Chondrocyte (in vitro differentiated cells): Measurements from ENCODE around the gene ELFN2. TPM values are rescaled to one million over a fixed set of nuclear protein-coding genes. Genes with fewer than 3 reads are reported as not detected.

Experiments
- DNase-seq: peaks from one replicate; pipeline ENCODE4 v3.0.0; 2021; ENCODE audit warnings: mixed read lengths, low spot score
- H3K27ac Mint-ChIP-seq: one replicate; pipeline ENCODE4 v1.8.0; 2021; ENCODE audit warnings: mild to moderate bottlenecking, moderate library complexity, mixed read lengths; ENCODE audit not compliant: unreplicated experiment
- H3K27me3 Mint-ChIP-seq: 2 replicates; pipeline ENCODE4 v1.8.0; 2021; ENCODE audit warnings: low read depth, mixed read lengths
- H3K36me3 Mint-ChIP-seq: 2 replicates; pipeline ENCODE4 v1.8.0; 2021; ENCODE audit warnings: low read depth, mixed read lengths
- H3K4me1 Mint-ChIP-seq: 2 replicates; pipeline ENCODE4 v1.8.0; 2021; ENCODE audit warnings: low read depth, mild to moderate bottlenecking, mixed read lengths
- H3K4me3 Mint-ChIP-seq: one replicate; pipeline ENCODE4 v1.8.0; 2021; ENCODE audit warnings: mild to moderate bottlenecking, moderate library complexity, mixed read lengths; ENCODE audit not compliant: unreplicated experiment
- H3K9me3 Mint-ChIP-seq: 2 replicates; pipeline ENCODE4 v1.8.0; 2021; ENCODE audit warnings: low read depth, mixed read lengths
- total RNA-seq: library from RNA; stranded (reverse); gene quantifications from 3 replicates; pipeline ENCODE4 v1.2.1, GENCODE V29; 2021
- TF ChIP-seq, protein P1 (sequence below): fragments of 200-600 bp; sonication (generic); IDR thresholded peaks from 2 replicates; pipeline ENCODE4 v1.5.0; 2021; ENCODE audit warnings: antibody characterized with exemption, mild to moderate bottlenecking, moderate library complexity

ELFN2 gene
- total RNA-seq, 1 donor from 2014 or later = 0.65 TPM

DNA sequence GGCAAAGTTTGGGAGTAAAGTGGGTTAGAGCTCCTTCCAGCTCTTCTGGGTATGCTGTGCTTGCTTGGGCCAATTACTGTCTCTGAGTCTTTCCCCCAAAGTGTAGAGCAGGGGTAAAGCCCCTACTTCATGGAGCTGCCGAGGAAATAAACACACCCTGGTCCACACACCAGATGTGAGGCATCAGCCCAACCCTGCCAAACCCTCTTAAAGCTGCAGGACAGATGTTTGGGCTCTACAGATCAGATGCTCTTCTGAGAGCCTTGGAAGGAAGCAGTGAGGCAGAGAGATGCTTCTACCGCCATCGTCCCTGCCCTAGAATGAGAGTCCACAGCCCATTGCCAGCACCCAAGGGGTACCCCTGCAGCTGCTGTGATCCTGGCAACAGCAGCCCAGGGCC, 64.7 kb downstream of the ELFN2 start:
- H3K4me3 Mint-ChIP-seq = no peak overlapping the region
- no peaks in the 10 kb centered on the region for H3K9me3 Mint-ChIP-seq
- H3K36me3 Mint-ChIP-seq = no peaks in the 10 kb centered on the region
- no peak for DNase-seq
- TF ChIP-seq, protein P1, sequence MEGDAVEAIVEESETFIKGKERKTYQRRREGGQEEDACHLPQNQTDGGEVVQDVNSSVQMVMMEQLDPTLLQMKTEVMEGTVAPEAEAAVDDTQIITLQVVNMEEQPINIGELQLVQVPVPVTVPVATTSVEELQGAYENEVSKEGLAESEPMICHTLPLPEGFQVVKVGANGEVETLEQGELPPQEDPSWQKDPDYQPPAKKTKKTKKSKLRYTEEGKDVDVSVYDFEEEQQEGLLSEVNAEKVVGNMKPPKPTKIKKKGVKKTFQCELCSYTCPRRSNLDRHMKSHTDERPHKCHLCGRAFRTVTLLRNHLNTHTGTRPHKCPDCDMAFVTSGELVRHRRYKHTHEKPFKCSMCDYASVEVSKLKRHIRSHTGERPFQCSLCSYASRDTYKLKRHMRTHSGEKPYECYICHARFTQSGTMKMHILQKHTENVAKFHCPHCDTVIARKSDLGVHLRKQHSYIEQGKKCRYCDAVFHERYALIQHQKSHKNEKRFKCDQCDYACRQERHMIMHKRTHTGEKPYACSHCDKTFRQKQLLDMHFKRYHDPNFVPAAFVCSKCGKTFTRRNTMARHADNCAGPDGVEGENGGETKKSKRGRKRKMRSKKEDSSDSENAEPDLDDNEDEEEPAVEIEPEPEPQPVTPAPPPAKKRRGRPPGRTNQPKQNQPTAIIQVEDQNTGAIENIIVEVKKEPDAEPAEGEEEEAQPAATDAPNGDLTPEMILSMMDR = no peak
- H3K27ac Mint-ChIP-seq = no peak overlapping the region
- peaks cover 3% of the 10 kb centered on the region for H3K4me1 Mint-ChIP-seq
- peaks cover 4% of the 10 kb centered on the region for H3K27me3 Mint-ChIP-seq

DNA sequence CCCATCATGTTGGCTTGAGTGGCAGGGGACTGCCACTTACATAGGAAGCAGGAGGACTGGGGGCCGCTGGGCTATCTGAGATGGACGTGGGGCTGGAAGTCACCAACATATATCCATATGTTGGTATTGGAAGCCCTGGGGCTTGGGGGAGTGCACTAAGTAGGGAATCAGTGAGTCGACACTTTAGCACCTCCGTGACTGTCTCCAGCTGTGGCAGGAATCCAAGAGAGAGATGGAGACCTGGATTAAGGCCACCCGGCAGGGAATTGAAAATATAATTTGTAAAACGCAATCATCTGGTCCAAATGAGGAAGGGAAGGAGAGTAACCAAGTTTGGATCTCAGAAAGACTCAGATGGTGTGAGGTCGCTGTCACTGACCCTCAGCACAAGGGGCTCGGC, 68.4 kb downstream of the ELFN2 start:
- peaks cover 3% of the 10 kb centered on the region for H3K4me1 Mint-ChIP-seq
- no peak for DNase-seq
- peaks cover 7% of the 10 kb centered on the region for H3K27me3 Mint-ChIP-seq
- no peak overlapping the region for H3K4me3 Mint-ChIP-seq
- TF ChIP-seq, protein P1 = no peak
- no peaks in the 10 kb centered on the region for H3K9me3 Mint-ChIP-seq
- no peaks in the 10 kb centered on the region for H3K36me3 Mint-ChIP-seq
- no peak overlapping the region for H3K27ac Mint-ChIP-seq

DNA sequence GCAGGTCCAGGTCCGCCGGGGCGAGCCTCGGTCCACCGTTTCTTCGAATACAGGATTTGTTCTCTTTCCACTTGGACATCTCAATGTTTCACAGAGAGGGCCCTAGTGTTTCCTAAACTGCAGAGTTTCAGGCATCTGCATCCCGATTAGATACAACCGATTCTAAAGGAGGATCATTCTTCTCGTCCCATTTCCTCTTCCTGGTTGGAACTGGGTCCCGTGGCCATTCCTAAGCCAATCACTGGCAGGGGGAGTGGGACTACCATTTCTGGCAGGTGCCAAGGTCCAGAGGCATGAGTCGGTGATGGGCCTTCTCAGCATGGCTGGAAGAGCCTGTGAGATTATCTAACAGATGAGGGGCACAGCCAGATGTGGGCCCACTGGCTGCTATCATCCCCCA, 68.9 kb downstream of the ELFN2 start:
- H3K27ac Mint-ChIP-seq = no peak overlapping the region
- peaks cover 3% of the 10 kb centered on the region for H3K4me1 Mint-ChIP-seq
- no peaks in the 10 kb centered on the region for H3K36me3 Mint-ChIP-seq
- H3K27me3 Mint-ChIP-seq = peaks cover 13% of the 10 kb centered on the region
- TF ChIP-seq, protein P1 = no peak
- DNase-seq = no peak
- H3K4me3 Mint-ChIP-seq = no peak overlapping the region
- no peaks in the 10 kb centered on the region for H3K9me3 Mint-ChIP-seq

DNA sequence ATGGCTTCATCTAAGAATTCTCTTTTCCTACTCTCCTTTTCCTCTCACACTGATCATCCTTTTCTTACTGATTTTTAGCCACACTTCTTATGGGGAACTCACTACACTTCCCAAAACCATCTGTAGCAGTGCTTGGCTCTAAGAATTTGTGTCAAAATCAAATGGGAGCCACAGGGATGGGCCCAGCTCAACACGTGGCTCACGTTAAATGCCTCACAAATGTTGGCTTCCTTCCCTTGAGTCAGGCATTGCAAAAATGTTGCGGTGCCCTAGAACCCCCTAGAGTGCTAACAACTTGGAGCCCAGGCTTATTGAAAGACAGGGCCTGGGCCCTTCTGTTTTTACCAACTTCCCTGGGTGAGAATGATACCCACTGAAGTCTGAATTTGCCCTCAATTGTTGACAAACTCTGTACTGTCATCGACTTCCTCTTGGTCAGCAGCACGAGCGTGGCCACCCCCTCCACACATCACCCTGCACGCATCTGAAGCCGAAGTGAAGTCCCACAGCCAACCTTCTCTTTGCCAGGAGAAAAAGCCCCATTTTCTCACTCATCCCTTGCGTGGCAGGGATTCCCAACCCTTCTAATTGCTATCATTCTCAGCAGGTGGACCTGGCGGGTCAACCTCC, 69.7 kb downstream of the ELFN2 start:
- H3K9me3 Mint-ChIP-seq = no peaks in the 10 kb centered on the region
- no peak overlapping the region for H3K4me3 Mint-ChIP-seq
- no peaks in the 10 kb centered on the region for H3K36me3 Mint-ChIP-seq
- TF ChIP-seq, protein P1 = no peak
- no peak for DNase-seq
- peaks cover 3% of the 10 kb centered on the region for H3K4me1 Mint-ChIP-seq
- H3K27ac Mint-ChIP-seq = no peak overlapping the region
- peaks cover 20% of the 10 kb centered on the region for H3K27me3 Mint-ChIP-seq

DNA sequence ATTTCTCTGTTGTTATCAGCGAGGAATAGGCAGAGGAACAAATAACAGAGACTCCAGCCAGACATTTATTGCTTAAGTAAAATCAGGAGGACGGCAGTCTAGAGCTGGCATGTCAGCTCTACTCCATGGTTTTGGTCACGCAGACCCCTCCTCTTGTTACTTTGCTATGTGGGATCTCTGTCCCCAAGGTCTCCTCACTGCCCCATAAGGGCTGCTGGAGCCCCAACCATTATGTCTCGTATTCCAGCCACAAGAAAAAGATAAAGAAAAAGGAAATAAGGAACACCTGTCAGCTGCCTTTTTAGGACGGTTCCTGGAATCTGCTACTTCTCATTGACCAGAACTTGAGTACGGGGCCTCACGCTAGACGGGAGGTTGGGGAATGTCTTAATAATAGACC, 70.4 kb downstream of the ELFN2 start:
- H3K27ac Mint-ChIP-seq = no peak overlapping the region
- no peaks in the 10 kb centered on the region for H3K36me3 Mint-ChIP-seq
- TF ChIP-seq, protein P1 = no peak
- no peak overlapping the region for H3K4me3 Mint-ChIP-seq
- no peak for DNase-seq
- H3K4me1 Mint-ChIP-seq = peaks cover 3% of the 10 kb centered on the region
- H3K9me3 Mint-ChIP-seq = no peaks in the 10 kb centered on the region
- H3K27me3 Mint-ChIP-seq = peaks cover 23% of the 10 kb centered on the region
